IPS DF 6.9 (cell line): ENCODE measurements around the gene CREB3.

Experiments used
- DNase-seq: peaks from one replicate; pipeline ENCODE4 v3.0.0-alpha.2; 2013; ENCODE audit warnings: low read depth, low spot score
- H3K27ac ChIP-seq: one replicate; pipeline ENCODE4 v1.5.1; 2013; ENCODE audit warnings: low read length, control low read depth
- H3K27me3 ChIP-seq: 2 replicates; pipeline ENCODE4 v1.6.1; 2013; ENCODE audit warnings: mild to moderate bottlenecking, low read length; ENCODE audit not compliant: control insufficient read depth, insufficient read depth
- H3K36me3 ChIP-seq: 2 replicates; pipeline ENCODE4 v1.6.1; 2013; ENCODE audit warnings: low read length; ENCODE audit not compliant: control insufficient read depth, insufficient read depth
- H3K4me1 ChIP-seq: 2 replicates; pipeline ENCODE4 v1.6.1; 2013; ENCODE audit warnings: low read length; ENCODE audit not compliant: control insufficient read depth, insufficient read depth
- H3K4me3 ChIP-seq: 2 replicates; pipeline ENCODE4 v1.5.1; 2013; ENCODE audit warnings: mild to moderate bottlenecking, low read length
- H3K9me3 ChIP-seq: 2 replicates; pipeline ENCODE4 v1.6.1; 2013; ENCODE audit warnings: low read length, inconsistent platforms; ENCODE audit not compliant: control insufficient read depth, insufficient read depth
- WGBS: extraction: QIAGEN DNeasy Blood & Tissue Kit; methylation state at CpG from one replicate; pipeline ENCODE4 v1.1.7; 2013; ENCODE audit warnings: mixed read lengths, missing lambda C conversion rate; ENCODE audit not compliant: insufficient read length, insufficient coverage; 5-methylcytosine and 5-hydroxymethylcytosine counted together

CREB3 gene

DNA sequence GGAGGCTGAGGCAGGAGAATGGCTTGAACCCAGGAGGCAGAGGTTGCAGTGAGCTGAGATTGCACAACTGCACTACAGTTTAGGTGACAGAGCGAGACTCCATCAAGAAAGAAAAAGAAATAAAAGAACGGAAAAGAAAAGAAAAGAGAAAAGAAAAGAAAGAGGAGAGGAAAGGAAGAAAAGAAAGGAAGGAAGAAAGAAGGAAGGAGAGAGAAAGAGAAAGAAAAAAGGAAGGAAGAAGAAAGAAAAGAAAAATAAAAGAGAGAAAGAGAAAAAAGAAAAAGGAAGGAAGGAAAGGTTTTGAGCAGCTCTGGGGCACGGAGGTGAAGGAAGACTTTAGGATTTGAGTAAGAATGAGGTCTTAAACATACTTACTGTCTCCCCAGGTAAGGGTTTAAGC is 18.9 kb upstream of the CREB3 start:
- WGBS: no CpG with 5 or more reads among the region's 3 CpGs

DNA sequence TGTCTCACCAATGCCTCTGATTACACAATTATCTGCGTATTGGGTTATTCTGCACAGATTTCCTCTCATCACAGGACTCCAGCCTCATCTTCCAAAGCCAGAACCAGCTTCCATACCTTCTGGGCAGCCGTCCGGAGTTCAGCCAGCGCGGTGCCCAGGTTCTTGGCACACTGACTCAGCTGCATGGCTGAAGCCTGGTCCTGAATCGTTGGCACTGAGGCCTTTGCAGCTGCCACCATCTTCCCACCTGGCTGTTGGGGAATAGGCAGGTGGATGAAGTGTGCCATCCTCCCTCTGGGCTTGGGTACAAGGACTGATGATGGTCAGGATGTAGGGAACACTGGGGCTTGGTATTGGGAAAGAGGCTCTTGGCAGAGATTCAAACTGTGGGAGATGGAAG is 18.3 kb upstream of the CREB3 start:
- H3K36me3 ChIP-seq: peaks cover 45% of the 10 kb centered on the region
- H3K9me3 ChIP-seq: no peaks in the 10 kb centered on the region
- no peaks in the 10 kb centered on the region; the same call in 1 of the 2 replicates for H3K4me1 ChIP-seq
- WGBS: no CpG with 5 or more reads among the region's 6 CpGs
- H3K27me3 ChIP-seq: no peaks in the 10 kb centered on the region
- H3K27ac ChIP-seq: no peak overlapping the region
- no peak for DNase-seq
- no peak overlapping the region for H3K4me3 ChIP-seq

More for the DNA sequence above, 18.9 kb upstream of the CREB3 start:
- Histone ChIP-seq H3K36me3 (peaks cover 40% of the 10 kb centered on the region), H3K4me3 (no peak overlapping the region), H3K27me3 (no peaks in the 10 kb centered on the region), H3K27ac (no peak overlapping the region), H3K4me1 (no peaks in the 10 kb centered on the region), H3K9me3 (no peaks in the 10 kb centered on the region)
- DNase-seq: no peak

DNA sequence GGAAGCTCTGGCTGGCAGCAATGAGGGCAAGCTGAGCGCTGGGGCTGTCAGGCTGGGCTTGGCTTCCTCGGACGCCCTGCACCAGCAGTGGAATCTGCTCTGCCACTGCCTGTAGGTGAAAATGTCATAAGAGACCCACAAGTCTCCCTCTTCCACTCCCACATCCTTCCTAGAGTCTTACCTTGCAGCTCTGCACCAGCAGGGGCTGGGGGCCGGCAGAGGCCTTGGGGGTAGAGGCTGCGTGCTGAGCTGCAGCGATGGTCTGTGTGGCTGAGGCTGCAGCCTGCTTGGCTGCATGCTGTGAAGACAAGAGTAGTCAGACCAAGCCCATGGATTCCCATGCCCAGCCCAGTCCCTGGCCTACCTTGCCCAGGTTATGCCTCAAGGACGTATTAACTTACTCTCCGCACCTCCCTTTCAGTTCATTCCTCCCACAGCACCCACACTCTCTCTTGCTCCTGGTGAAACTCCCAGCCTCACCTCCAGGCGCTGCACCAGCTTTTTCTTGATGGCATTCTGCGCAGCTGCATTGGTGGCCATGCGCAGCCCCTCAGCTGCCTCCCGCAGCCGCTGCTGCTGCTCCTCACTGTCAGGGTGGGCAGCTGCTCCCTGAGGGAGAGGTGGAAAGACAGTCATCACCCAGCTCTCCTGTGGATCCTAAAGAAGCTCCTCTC is 17.8 kb upstream of the CREB3 start:
- Histone ChIP-seq H3K27me3 (no peaks in the 10 kb centered on the region), H3K4me1 (no peaks in the 10 kb centered on the region; the same call in 1 of the 2 replicates), H3K27ac (no peak overlapping the region), H3K9me3 (no peaks in the 10 kb centered on the region), H3K4me3 (no peak overlapping the region), H3K36me3 (peaks cover 51% of the 10 kb centered on the region)
- no CpG with 5 or more reads among the region's 13 CpGs for WGBS
- DNase-seq: no peak

DNA sequence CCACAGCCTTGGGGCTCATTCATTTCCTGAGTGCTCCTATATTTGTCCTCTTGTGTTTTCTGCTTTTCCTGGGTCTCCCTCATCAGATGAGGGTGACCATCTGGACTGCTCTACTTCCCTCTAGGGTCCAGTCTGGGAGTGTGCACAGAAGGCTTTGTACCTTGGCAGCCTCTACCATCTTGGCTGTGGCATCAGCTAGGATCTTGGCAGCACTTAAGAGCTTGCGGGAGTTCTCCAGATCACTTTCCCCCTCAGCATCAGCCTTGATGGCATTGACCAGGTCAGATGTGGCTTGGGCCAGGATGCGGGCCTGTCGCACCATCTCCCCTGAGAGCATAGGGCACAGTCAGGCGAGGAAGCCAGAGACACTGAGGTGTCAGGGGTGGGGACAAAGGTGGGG is 16.2 kb upstream of the CREB3 start:
- H3K27ac ChIP-seq: no peak overlapping the region
- H3K27me3 ChIP-seq: no peaks in the 10 kb centered on the region
- peaks cover 50% of the 10 kb centered on the region for H3K36me3 ChIP-seq
- H3K4me3 ChIP-seq: no peak overlapping the region
- no peaks in the 10 kb centered on the region for H3K9me3 ChIP-seq
- WGBS: no CpG with 5 or more reads among the region's 4 CpGs
- no peak for DNase-seq
- H3K4me1 ChIP-seq: no peaks in the 10 kb centered on the region; the same call in 1 of the 2 replicates

DNA sequence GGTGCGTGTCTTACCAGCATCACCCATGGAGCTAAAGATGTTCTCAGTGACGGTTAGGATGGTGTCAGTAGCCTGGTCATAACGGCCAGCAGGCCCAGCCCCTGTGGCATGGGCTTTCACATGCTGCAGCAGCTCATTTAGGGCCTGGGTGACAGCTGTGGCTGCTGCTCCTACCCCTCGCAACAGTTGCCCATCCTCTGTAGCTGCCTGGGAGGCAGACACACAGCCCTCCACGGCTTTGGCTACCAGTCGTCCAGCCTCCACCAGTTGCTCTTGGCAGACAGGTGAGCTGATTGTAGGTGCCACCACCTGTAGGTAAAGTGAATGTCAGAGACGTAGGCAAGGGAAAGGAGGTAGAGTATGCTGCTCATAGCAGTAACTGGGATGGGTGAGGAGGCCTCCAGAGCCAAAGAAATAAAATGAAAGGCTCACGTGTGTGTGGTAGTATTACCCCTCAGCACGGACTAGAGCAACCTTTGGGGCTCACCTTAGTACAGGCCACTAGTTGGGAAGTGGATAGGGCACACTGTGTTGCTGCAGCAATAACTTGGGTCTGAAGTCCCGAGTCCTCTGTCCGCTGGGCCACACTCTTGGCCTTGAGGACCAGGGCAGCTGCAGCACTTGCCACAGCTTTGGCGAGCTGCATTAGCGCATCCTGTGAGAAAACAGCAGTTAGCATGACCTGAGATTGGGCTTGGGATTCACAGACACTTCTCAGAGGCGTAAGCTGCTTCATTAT is 15.2 kb upstream of the CREB3 start:
- Histone ChIP-seq H3K4me1 (no peaks in the 10 kb centered on the region; the same call in 1 of the 2 replicates), H3K27ac (no peak overlapping the region), H3K9me3 (no peaks in the 10 kb centered on the region), H3K4me3 (no peak overlapping the region), H3K36me3 (peaks cover 51% of the 10 kb centered on the region), H3K27me3 (no peaks in the 10 kb centered on the region)
- DNase-seq: no peak
- WGBS: no CpG with 5 or more reads among the region's 14 CpGs

DNA sequence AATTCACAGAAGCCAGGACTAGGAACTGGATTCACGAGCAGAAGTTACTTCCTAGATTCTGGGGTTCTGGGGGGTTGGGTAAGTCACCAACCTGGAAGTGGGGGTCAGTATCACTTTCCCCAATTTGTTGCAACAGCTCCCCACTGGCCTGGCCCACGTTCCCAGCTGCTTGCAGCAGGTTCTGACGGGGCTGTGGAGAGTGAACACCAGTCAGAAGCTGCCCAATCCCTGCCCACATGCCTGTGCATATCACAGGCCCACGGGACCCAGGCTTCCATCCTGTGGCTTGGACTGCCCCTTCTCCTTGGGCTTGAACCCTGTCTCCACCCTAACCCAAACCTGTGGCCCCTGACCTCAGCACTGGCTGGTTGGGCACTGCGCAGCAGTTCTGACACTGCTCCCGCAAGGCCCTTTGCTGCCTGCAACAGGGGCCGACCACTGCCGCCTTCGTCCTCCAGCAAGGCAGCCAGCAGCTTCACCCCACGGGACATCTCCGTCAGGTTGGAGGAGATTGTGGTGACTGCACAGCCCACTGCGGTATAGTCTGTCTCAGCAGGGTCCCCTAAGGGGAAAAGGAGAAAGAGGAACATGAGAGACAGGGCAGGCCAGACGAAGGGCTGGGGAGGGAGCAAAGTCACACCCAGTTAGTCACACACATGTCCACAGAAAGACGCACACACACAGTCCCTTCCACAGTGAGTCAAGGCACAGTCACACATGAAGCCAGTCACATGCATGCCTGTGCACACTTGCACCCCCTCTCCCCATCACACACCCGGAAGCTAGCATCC is 13.6 kb upstream of the CREB3 start:
- H3K9me3 ChIP-seq: no peaks in the 10 kb centered on the region
- no CpG with 5 or more reads among the region's 15 CpGs for WGBS
- no peaks in the 10 kb centered on the region for H3K27me3 ChIP-seq
- peaks cover 50% of the 10 kb centered on the region for H3K36me3 ChIP-seq
- H3K27ac ChIP-seq: no peak overlapping the region
- H3K4me1 ChIP-seq: no peaks in the 10 kb centered on the region; the same call in 1 of the 2 replicates
- H3K4me3 ChIP-seq: no peak overlapping the region
- DNase-seq: no peak

DNA sequence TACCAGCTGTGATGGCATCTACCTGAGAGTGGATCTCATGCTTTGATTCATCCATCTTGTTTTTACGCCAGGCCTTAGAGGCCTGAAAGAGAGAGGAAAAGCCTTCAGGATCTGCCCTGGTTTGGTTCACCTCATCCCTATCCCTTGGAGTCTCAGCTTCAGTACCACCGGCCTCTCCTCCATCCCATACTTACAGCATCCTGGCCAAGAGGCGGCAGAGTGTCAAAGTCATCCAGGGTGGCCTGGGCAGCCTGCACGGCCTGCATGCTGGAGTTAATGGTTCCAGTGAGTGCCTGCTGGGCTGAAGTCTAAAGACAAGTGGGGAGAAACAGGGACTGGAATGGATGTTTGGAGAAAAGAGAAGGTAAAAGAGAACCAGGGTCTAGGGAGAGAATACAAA is 12.9 kb upstream of the CREB3 start:
- H3K27me3 ChIP-seq: no peaks in the 10 kb centered on the region
- no peaks in the 10 kb centered on the region; the same call in 1 of the 2 replicates for H3K4me1 ChIP-seq
- DNase-seq: no peak
- no CpG with 5 or more reads among the region's 4 CpGs for WGBS
- H3K9me3 ChIP-seq: no peaks in the 10 kb centered on the region
- H3K27ac ChIP-seq: no peak overlapping the region
- peaks cover 48% of the 10 kb centered on the region for H3K36me3 ChIP-seq
- H3K4me3 ChIP-seq: no peak overlapping the region

DNA sequence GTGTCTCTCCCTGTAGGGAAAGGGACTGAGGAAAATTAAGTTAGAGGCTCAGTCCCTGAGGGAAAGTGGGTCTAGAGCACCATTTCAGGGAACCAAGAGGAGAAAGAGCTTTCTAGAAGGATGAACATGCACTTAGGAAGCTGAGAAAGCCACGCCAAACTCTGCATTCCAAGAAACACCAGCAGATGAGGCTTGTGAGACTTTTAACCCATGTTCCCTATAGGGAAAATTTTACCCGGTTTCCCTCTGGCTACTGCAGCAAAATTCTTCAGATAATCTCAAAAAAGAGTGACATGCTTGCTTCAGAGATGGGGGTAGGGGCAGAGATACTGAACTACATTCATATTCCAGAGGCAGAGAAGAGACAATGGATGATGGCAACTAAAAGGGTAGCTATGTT is 9.0 kb upstream of the CREB3 start:
- Histone ChIP-seq H3K27me3 (no peaks in the 10 kb centered on the region), H3K4me1 (peaks cover 7% of the 10 kb centered on the region), H3K9me3 (no peaks in the 10 kb centered on the region), H3K36me3 (peaks cover 35% of the 10 kb centered on the region), H3K4me3 (no peak overlapping the region), H3K27ac (no peak overlapping the region)
- DNase-seq: no peak
- no CpG with 5 or more reads among the region's 2 CpGs for WGBS

DNA sequence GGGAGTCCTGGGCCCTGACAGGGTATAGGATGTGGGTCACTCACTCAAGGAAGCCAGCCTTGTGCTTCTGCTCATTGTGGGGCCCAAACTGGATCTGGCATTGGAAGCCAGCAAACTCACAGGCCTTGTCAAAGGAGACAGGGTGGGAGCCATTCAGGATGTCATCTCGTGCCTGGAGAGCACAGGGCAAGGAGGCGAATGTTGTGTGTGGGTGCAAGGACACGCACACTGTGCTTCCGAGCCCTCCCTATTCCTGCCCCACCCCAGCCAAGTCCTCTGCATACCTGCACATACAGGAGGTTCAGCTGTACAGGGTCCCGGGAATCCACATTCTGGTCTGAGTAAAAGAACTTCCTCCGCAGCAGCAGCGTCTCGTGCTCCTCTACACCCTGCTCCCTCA is 8.6 kb upstream of the CREB3 start:
- no peak overlapping the region for H3K27ac ChIP-seq
- H3K36me3 ChIP-seq: peaks cover 32% of the 10 kb centered on the region
- H3K27me3 ChIP-seq: no peaks in the 10 kb centered on the region
- no peak overlapping the region for H3K4me3 ChIP-seq
- no peak for DNase-seq
- H3K4me1 ChIP-seq: peaks cover 11% of the 10 kb centered on the region
- no CpG with 5 or more reads among the region's 8 CpGs for WGBS
- H3K9me3 ChIP-seq: no peaks in the 10 kb centered on the region

DNA sequence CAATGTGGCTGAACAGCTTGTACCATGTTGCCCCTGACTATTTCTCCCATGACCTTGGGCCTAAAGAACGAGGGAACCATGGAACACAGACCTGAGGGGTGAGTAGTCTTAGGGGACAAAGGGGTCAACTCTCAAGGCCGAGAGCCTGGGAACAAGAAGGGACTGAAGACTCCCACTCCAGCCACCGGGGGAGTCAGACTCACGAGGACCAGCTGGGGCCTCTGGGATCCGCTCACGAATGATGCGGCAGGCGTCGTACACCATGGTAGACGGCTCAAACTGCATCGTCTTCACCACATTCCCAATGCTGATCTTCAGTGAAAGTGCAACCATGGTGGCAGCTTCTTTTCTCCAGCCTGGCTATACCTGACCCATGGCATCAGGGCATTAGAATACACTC is 7.1 kb upstream of the CREB3 start:
- no peak for DNase-seq
- no peak overlapping the region for H3K27ac ChIP-seq

More for the DNA sequence above, 7.1 kb upstream of the CREB3 start:
- Histone ChIP-seq H3K4me3 (no peak overlapping the region), H3K4me1 (peaks cover 15% of the 10 kb centered on the region), H3K27me3 (no peaks in the 10 kb centered on the region), H3K36me3 (peaks cover 19% of the 10 kb centered on the region), H3K9me3 (no peaks in the 10 kb centered on the region)
- WGBS: no CpG with 5 or more reads among the region's 11 CpGs
